Inferior parietal cortex (tissue), 1 donor: Measurements from ENCODE around the gene SRPK1.

Experiments
- DNase-seq: peaks from one replicate; pipeline ENCODE4 v3.0.0-alpha.2; 2016; ENCODE audit errors: extremely low spot score

Gene SRPK1

GRCh38 chr6:35817515-35817914 is 103.4 kb downstream of the SRPK1 start:
- no peak for DNase-seq

- DNase-seq, result no peak
Observed at GRCh38 chr6:35811699-35811995, 109.3 kb downstream of the SRPK1 start.

DNA sequence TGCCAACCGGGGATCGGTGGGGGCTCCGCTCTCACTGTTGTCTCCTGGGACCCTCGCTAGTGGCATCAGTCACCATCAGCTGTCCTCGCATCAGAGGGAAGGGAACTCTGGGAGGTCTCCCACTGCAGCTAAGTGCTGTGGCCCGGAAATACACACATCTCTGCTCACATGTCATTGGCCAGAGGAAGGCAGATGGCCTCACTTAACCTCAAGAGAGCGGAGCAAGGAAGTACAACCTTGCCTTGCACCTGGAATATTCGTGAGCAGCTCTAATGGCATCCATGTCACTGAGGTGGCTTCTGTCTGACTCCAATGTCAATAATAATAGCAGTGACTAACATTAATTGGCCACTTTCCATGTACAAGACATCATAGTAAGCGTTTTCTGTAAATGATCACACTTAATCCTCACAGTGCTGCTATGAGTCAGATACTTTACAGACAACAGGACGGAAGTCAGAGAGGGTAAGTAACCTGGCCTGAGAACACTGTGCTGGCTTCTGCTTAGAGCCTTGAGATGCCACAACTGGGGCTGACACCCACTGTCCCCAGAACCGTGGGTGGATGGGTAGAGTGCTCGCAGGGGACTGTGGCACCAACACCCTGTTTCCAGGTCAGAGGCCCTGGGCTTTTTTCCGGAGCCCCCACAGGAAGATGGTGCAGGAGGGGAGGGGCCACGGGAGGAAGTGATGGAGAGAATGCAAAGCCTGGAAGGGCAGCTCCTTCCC is 109.8 kb downstream of the SRPK1 start:
- no peak for DNase-seq

DNA sequence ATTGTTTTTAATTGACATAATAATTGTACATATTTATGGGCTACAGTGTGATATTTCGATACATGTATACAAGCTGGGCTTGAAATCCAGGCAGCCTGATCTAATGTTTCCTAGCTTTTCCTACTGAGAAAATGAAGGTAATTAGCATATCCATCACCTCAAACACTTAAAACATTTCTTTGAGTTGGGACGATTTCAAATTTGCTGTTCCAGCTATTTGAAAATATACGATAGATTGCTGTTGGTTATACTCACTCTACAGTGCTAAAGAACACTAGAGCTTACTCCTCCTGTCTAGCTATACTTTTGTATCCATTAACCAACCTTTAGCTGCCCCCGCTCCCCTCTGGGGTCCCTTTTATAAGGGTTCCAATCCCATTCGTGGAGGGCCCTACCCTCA is 111.1 kb downstream of the SRPK1 start:
- no peak for DNase-seq

GRCh38 chr6:35808688-35809087 is 112.2 kb downstream of the SRPK1 start:
- DNase-seq, result no peak

DNA sequence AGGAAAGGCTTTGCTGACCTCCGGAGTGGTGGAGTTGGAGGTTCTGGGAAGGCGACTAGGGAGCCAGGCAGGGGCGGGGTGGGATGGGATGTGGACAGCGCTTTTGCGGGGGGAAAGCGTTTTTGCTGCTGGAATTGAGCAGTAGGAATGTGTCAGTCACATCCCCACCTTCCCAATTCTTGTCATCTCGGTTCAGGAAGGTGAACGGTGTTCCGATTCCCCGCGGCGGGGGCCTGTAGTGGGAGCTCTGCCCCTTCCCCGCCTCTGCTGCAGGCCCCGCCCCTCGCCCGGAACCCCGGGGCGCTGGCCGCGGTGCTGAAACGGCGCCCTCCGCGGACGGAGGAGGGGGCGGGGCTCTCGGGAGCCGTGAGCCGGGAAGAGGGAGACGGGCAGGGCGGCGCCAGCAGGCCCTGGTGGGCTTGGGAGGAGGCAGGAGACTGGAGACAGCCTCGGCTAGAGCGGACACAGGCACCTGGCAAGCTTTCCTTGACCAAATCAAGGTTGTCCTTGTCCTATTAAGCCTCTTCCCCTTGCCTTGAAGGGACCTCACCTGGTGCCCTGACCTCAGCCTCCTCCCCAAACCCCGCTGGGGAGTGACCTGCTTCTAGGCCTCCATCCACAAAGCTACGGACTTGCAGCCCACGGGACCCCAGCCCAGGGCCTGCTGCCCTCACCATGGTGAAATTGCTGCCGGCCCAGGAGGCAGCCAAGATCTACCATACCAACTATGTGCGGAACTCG is 115.7 kb downstream of the SRPK1 start, which contains the start of gene LHFPL5:
Gene LHFPL5 (plus strand): TSS at position 357 of the 741 bp plus-strand sequence. CDS start 319 bp downstream, at position 676.
- DNase-seq, result no peak

DNA sequence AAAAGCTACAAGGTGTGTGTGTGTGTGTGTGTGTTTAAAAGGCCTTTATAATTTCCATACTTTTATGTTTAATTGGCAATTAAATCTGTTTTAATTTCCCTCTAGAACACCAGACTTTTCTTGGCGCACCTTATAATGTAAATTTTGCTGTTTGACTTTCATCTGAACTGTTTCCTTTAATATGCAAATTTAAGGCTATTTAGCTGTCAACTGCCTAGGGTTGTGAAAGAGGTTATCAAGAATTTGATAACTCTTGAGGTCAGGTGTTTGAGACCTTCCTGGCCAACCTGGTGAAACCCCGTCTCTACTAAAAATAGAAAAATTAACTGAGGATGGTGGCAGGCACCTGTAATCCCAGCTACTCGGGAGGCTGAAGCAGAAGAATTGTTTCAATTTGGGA is 119.8 kb downstream of the SRPK1 start:
- no peak for DNase-seq

GRCh38 chr6:35798706-35799105 is 122.2 kb downstream of the SRPK1 start:
- no peak for DNase-seq

DNA sequence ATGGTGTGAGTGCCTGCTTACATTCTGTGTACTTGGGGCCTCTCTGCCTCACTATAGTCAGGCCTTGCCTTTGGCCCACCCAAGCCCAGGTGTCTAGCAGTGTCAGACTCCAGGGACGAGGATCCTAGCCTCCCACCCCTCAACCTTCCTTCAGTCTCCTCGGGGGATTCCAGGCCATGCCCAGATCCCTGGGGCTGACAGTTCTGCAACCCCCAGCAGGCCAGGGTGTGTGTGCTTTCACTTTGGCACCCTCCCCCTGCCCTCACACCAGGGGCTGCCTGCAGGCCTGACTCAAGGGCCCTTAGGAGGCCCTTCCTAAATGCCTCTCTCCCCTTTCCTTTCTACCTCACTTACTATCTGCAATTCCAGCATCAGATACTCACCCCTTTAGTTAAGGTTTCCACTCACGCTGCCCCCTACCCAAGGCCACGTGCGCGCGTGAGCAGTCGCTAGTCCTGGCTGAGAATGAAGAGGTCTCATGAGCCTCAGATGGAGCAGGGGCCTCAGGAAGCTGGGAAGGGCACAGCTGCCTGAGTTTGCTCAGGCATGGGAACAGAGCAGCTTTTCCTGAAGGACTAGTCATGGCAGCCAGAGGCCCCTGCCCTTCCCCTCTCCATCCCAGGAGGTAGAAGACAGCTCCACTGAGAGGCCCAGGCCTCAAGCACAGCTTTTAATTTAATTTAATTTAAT is 122.9 kb downstream of the SRPK1 start:
- no peak for DNase-seq

GRCh38 chr6:35796236-35796635 is 124.7 kb downstream of the SRPK1 start:
- no peak for DNase-seq

DNA sequence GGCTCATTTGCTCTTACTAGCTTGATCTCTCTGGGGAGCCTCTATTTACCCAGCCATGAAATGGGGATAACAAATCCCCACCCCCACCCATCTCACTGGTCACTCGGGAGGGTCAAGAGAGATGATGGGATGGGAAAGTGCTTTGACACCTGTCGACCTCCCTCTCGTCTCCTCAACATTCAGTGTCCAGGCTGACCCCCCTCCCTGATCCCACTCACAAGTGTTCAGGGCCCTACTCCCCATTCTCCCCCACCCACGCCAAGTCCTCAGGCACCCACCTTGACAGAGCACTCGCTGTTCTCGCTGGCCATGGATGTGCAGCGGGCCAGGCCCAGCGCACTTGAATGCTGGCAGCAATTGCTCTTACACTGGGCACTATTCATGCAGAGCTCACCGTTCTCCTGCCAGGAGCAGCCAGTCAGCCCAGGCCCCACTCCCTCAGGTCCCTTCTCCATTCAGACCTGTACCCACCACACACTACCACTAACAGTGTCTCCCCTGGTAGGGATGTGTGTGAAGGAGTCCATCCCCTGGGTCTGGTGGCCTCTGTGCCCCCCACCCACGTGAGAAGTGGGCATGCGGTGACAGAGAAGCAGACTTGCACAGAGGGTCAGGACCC is 125.3 kb downstream of the SRPK1 start:
- no peak for DNase-seq

- no peak for DNase-seq
Observed at GRCh38 chr6:35794536-35795452, 126.1 kb downstream of the SRPK1 start.

DNA sequence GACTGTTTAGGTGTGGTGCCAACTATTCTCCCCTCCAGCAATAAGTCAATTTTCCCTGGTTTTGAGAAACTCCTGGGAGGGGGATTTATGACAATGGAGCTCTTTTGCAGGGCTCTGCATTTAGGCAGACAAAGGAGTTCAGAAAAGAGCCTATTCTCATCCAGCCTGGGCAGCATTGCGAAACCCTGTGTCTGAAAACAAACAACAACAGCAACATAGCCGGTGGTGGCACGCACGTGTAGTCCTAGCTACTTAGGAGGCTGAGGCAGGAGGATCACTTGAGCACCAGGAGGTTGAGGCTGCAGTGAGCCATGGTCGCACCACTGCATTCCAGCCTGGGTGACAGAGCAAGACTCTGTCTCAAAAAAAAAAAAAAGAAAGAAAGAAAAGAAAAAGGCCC is 130.2 kb downstream of the SRPK1 start:
- no peak for DNase-seq

DNA sequence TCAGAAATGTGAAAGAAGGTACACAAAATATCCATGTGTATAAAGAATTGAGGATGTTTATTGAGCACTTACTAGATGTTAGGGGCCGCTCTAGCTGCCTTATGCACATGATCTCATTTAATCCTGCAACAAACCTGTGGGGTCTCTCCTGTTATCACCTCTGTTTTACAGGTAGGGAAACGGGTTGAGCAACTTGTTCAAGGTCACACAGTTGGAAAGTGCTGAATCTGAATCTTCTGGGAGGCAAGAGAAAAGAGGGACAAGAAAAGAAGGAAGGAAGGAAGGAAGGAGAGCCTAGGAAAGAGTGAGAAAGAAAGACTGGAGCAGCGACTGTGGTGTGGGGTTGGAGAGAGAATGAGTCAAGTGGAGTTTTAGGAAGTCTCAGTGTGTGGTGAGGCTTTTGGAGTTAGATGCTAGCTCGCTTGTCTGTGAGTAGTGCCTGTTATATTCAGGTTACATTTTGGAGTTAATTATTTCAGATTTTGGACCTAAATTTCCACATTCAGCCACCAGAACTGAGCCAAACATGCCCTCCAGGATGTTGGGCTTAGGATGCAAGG is 132.4 kb downstream of the SRPK1 start:
- no peak for DNase-seq

GRCh38 chr6:35787266-35788218 is 133.4 kb downstream of the SRPK1 start:
- no peak for DNase-seq

DNA sequence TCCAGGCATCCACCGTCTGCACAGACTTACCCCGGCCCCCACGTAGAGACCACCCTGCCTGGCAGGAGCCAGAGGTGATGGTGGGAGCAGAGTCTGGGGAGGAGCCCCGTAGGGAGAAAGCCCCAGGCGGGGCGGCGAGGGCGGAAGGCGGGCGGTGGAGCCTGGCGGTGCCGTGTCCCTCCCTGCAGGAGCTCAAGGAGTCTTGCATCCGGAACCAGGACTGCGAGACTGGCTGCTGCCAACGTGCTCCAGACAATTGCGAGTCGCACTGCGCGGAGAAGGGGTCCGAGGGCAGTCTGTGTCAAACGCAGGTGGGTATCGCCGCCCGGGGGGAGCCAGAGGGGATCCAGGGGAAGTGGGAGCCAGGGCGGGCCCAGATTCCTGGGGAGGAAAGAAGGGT is 134.1 kb downstream of the SRPK1 start:
- DNase-seq, result no peak

GRCh38 chr6:35786272-35786671 is 134.6 kb downstream of the SRPK1 start:
- no peak for DNase-seq

GRCh38 chr6:35784200-35784599 is 136.7 kb downstream of the SRPK1 start:
- DNase-seq, result no peak
